Pancreas (tissue), 10 donors: ENCODE data around the gene TCAF2. TPM values are rescaled to one million over a fixed set of nuclear protein-coding genes. Genes with fewer than 3 reads are reported as not detected.
A peak's percentile ranks its signal among the peaks of the same experiment; 100 is the strongest.
"Not testable (repeated sequence)": the region's sequence is repeated elsewhere in the genome, so short reads cannot be mapped to it uniquely, and the experiment has no call there.

Source experiments
- ATAC-seq, 4 donors: fragments of 200-7000 bp; cut with Tn5 transposase; one replicate each; pipeline versions ENCODE4 v1.8.0 to v1.9.1; 2020; ENCODE audit warnings: mild to moderate bottlenecking in 4 of 4, moderate library complexity in 4 of 4
- DNase-seq, 6 donors: peaks; one replicate each; pipeline ENCODE4 v3.0.0-alpha.2; 2020
- FAIRE-seq: peaks from 2 replicates; lab custom pipeline; 2012; peaks lifted over from hg19 to GRCh38; lab: Jason Lieb, UNC
- H3K27ac ChIP-seq, 4 donors: fragments of 200-600 bp; sonication (generic); 1 replicate in 3 of 4; 2 replicates in 1 of 4; pipeline versions ENCODE4 v1.5.0 to v1.8.0; 2020
- H3K27me3 ChIP-seq, 4 donors: fragments of 200-600 bp; one replicate each; pipeline ENCODE4 v1.8.0; 2021
- H3K36me3 ChIP-seq, 3 donors: fragments of 200-600 bp; sonication (generic) in 1 of 3; one replicate each; pipeline versions ENCODE4 v1.5.0 to v1.8.0; 2020 to 2021
- H3K4me1 ChIP-seq, 3 donors: fragments of 200-600 bp; one replicate each; pipeline ENCODE4 v1.8.0; 2021
- H3K4me3 ChIP-seq, 4 donors: fragments of 200-600 bp; sonication (generic) in 2 of 4; one replicate each; pipeline versions ENCODE4 v1.5.0 to v1.8.0; 2020 to 2021
- H3K9me3 ChIP-seq, 4 donors: fragments of 200-600 bp; one replicate each; pipeline ENCODE4 v1.8.0; 2021
- WGBS, 2 donors: extraction: QIAGEN DNeasy Blood & Tissue Kit; methylation state at CpG; one replicate each; pipeline ENCODE4 v1.1.7; 2013; 5-methylcytosine and 5-hydroxymethylcytosine counted together
- intact Hi-C, 3 donors: fragments of 100-400 bp; cut with DNase I; formaldehyde crosslinking; loops; one replicate each; pipeline versions ENCODE4 v1.11.1 to v1.14.2; 2022
- polyA plus RNA-seq, 2 donors: library from polyadenylated mRNA; stranded (reverse); fragments of 200-250 nt; gene quantifications; one replicate each; pipeline ENCODE4 v1.2.3, GENCODE V29; 2013
- total RNA-seq, 6 donors: library from RNA; stranded (reverse); fragmentation: NEBNext Ultra II Directional in 4 of 6; extraction: Animal tissue kit (Norgen Biotek cat#: 25700) in 4 of 6; gene quantifications; one replicate each; pipeline versions ENCODE4 v1.2.1 to v1.2.4, GENCODE V29; 2021 to 2023
- donor health status: healthy with polysubstance abuse.
- donor health status: DM: no; HTN: no; CAD: no; lungs with moderate emphysema.
- donor health status: DM: no; HTN: no; CAD: no.
- donor health status: control.
- donor health status: control.
- donor health status: Bipolar disorder and iron deficiency.
- donor health status: DM: yes; HTN: yes; CAD: no.
- donor health status: DM: no; HTN: no; CAD: no.
- donor health status: DM: no; HTN: no; CAD: no.
- donor health status: DM: yes; HTN: yes; CAD: no.

Gene TCAF2
- total RNA-seq (1 to 10 TPM in 3 of 6 donors, under 1 TPM in 3; 0.67 to 2.3 (median 1.0) TPM), polyA plus RNA-seq (1 to 10 TPM; 1.4 to 6.3 TPM)

- FAIRE-seq, H3K27ac ChIP-seq, H3K9me3 ChIP-seq, intact Hi-C loops, H3K27me3 ChIP-seq, H3K4me1 ChIP-seq, H3K36me3 ChIP-seq, H3K4me3 ChIP-seq: not testable (repeated sequence)
- ATAC-seq, result peak; percentile 93 to 97 (median 96)
- 0% methylated on average over 9 of the region's 38 CpGs; no CpG with 5 or more reads in 1 of the 2 donors for WGBS, 2 donors
- DNase-seq, result peak in 4 of 6 donors; percentile 63 to 92 (median 72)
Observed at GRCh38 chr7:143620646-143621045, at the start of gene TCAF2. TSS of gene TCAF2 (plus strand) at chr7:143620974.

- DNase-seq, FAIRE-seq, H3K36me3 ChIP-seq, H3K4me3 ChIP-seq, H3K9me3 ChIP-seq, H3K27me3 ChIP-seq, ATAC-seq, intact Hi-C loops, H3K27ac ChIP-seq, H3K4me1 ChIP-seq: not testable (repeated sequence)
- WGBS, 2 donors, result 83% methylated on average over 8 of the region's 20 CpGs; no CpG with 5 or more reads in 1 of the 2 donors
Observed at GRCh38 chr7:143571501-143571900, 49.3 kb upstream of the TCAF2 start, which contains the start of gene CTAGE15. TSS of gene CTAGE15 (plus strand) at chr7:143571801. CDS start at chr7:143571818, 17 bp downstream.

GRCh38 chr7:143588183-143588582, 32.6 kb upstream of the TCAF2 start:
- not testable (repeated sequence) for FAIRE-seq

DNA sequence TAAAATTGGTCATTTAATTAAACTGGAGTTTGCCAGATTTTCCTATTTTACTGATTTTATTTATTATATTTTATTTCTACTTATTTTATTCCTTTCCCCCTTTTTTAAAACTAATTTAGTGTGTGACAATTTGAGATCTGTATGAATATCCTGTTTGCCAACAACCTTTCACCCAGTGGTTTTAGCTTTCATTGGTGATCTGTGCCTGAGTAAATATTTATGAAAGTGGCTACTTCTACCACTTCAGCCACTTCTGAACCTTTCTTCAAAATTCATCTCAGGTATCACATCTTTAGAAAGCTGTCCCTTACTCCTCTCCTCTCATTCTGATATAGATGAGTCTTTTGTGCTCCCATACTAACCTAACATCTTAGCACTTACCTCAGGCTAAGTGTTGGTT, 30.9 kb upstream of the TCAF2 start:
- intact Hi-C loops, H3K4me1 ChIP-seq, H3K36me3 ChIP-seq, H3K27me3 ChIP-seq, H3K27ac ChIP-seq, H3K9me3 ChIP-seq, DNase-seq, H3K4me3 ChIP-seq, ATAC-seq, FAIRE-seq: not testable (repeated sequence)

More at GRCh38 chr7:143588183-143588582, 32.6 kb upstream of the TCAF2 start:
- ATAC-seq, intact Hi-C loops, H3K4me1 ChIP-seq, H3K9me3 ChIP-seq, H3K27me3 ChIP-seq, H3K36me3 ChIP-seq, H3K27ac ChIP-seq, H3K4me3 ChIP-seq, DNase-seq: not testable (repeated sequence)
- 73 to 85% methylated on average over 2 of the region's 3 CpGs for WGBS, 2 donors

DNA sequence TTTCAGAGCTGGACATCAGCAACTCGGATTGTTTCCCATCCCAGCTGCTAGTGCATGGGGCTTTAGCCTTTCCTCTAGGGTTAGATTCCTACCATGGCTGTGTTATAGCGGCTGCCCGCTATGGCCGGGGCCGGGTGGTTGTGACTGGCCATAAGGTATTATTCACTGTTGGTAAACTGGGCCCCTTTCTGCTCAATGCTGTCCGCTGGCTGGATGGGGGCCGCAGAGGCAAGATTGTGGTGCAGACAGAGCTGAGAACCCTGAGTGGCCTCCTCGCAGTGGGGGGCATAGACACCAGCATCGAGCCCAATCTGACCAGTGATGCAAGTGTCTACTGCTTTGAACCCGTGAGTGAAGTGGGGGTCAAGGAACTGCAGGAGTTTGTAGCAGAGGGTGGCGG, 22.7 kb upstream of the TCAF2 start:
- H3K4me1 ChIP-seq, H3K9me3 ChIP-seq, H3K4me3 ChIP-seq, H3K27ac ChIP-seq, intact Hi-C loops, FAIRE-seq, ATAC-seq, H3K27me3 ChIP-seq, H3K36me3 ChIP-seq: not testable (repeated sequence)
- 88 to 95% methylated on average over 4 of the region's 11 CpGs for WGBS, 2 donors
- peak in 2 of 6 donors; percentile 21 to 27 for DNase-seq

DNA sequence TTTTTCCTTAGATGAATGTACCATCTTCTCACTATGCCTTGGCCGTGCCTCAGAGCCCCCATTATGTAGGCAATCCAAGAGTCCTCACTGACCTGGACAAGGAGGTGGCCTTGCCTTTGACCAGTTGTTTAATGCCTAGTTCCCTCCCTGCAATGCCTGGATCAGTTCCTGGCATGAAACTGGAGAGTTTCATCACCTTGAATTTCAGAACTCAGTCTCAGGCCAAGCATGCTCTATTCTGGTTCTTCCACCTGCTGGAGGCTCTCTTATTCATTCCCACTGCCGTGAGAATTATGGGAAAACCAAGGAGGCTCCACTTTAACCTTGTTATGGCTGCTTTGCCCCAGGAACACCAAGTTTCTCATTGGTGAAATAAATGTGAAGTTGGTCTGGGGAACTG, 17.2 kb upstream of the TCAF2 start:
- H3K36me3 ChIP-seq, DNase-seq, ATAC-seq, intact Hi-C loops, FAIRE-seq, H3K27ac ChIP-seq, H3K9me3 ChIP-seq, H3K4me1 ChIP-seq, H3K27me3 ChIP-seq, H3K4me3 ChIP-seq: not testable (repeated sequence)
- no CpG with 5 or more reads among the region's 2 CpGs for WGBS, 2 donors

- H3K36me3 ChIP-seq, ATAC-seq, H3K27ac ChIP-seq, DNase-seq, H3K4me3 ChIP-seq, H3K9me3 ChIP-seq, intact Hi-C loops, FAIRE-seq, H3K4me1 ChIP-seq, H3K27me3 ChIP-seq: not testable (repeated sequence)
- WGBS, 2 donors, result no CpG with 5 or more reads among the region's 1 CpG
Observed at GRCh38 chr7:143606088-143606487, 14.7 kb upstream of the TCAF2 start.

- FAIRE-seq, H3K36me3 ChIP-seq, H3K27ac ChIP-seq, ATAC-seq, DNase-seq, H3K4me3 ChIP-seq, H3K4me1 ChIP-seq, H3K9me3 ChIP-seq, intact Hi-C loops, H3K27me3 ChIP-seq: not testable (repeated sequence)
- 68 to 82% methylated on average over 3 of the region's 6 CpGs for WGBS, 2 donors
Observed at GRCh38 chr7:143615545-143615944, 5.2 kb upstream of the TCAF2 start.

DNA sequence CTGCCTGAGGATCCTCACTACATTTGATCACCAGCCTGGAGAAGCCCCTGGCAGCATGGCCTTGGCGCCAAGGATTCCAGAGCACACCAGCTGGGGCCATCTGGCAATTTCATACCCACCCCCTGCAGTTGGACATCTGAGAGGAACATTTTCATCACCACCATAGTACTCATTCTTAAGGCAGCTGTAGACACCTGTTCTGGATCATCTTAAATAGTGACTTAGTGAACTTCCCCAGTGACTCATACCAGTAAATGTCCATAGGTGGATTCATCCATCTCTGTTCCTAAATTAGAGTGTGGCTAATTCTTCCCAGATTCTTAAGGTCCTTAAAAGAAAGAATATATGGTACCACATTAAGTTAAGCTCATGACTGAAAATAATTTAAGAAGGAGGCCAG, 3.6 kb upstream of the TCAF2 start:
- WGBS, 2 donors, result no CpG with 5 or more reads among the region's 1 CpG
- DNase-seq, H3K27me3 ChIP-seq, H3K4me3 ChIP-seq, H3K27ac ChIP-seq, H3K36me3 ChIP-seq, ATAC-seq, H3K9me3 ChIP-seq, H3K4me1 ChIP-seq, intact Hi-C loops, FAIRE-seq: not testable (repeated sequence)
